HG02623 (cell line): ENCODE measurements around the gene SEMA3A.
"Not testable (repeated sequence)": the region's sequence is repeated elsewhere in the genome, so short reads cannot be mapped to it uniquely, and the experiment has no call there.

Source experiments
- ATAC-seq: cut with Tn5 transposase; IDR thresholded peaks from one replicate; pipeline ENCODE4 v1.9.1; 2021; ENCODE audit warnings: moderate library complexity; ENCODE audit not compliant: unreplicated experiment

Gene SEMA3A

DNA sequence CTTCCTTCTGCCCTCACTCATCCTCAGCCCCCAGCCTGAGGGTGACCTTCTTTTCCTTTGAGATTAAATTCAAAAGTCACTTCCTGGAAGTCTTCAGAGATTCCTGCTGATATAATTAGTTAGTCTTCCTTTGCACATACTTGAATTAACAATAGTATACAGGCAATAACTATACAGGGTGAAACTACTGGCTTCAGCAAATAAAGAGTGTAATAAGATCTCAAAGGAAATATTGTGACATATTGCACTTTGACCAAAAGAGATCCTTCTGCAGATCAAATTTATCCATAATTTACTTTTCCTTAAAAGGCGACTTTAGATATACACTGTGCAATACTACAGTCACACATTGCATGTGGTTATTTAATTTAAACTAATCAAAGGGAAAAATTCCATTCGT lies 123.8 kb downstream of the SEMA3A start:
- ATAC-seq: no peak

DNA sequence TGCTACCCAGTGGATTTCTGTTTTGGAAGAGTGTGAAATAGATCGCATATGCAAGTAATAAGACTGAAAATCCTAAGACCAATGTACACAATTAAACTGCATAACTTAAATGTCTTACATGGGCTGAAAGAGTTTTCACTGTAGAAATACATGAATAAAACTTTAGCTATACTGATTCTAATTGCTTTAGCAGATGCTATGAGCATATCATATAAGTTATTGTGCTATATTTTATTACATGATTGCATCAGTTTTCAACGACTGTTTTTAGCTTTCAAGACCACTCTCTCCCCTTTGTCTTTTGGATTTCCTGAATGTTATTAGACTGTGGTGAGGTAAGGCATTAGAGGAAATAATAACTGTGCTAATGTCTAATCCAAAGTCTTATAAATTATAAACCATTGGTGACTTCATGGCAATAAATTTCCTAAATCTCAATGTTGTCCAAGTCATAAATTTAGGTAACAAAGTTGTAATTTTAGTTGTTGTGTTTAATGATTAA lies 124.5 kb downstream of the SEMA3A start:
- no peak for ATAC-seq

DNA sequence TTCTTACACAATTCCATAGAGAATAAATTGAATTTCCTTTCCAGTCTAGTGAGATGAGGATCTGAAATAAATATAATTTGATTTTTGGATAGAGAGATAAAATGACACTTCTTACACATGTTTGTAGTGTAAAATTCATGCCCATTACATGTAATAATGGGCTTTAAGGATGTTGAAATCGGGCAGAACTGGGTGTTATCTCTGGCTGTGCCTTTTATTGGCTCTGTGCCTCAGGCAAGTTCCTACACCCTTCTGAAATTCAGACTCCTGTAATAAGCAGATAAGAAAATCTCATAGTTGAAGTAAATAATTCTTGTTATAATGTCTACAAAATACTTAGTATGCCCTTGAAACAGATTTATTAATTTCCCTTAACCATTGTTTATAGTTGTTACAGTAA lies 125.6 kb downstream of the SEMA3A start:
- ATAC-seq: no peak

DNA sequence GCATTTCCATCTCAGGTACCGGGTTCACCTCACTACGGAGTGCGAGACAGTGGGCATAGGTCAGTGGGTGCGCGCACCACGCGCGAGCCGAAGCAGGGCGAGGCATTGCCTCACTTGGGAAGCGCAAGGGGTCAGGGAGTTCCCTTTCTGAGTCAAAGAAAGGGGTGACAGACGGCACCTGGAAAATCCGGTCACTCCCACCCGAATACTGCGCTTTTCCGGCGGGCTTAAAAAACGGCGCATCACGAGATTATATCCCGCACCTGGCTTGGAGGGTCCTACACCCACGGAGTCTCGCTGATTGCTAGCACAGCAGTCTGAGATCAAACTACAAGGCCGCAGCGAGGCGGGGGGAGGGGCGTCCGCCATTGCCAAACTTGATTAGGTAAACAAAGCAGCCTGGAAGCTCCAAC lies 132.1 kb downstream of the SEMA3A start:
- ATAC-seq: not testable (repeated sequence)

DNA sequence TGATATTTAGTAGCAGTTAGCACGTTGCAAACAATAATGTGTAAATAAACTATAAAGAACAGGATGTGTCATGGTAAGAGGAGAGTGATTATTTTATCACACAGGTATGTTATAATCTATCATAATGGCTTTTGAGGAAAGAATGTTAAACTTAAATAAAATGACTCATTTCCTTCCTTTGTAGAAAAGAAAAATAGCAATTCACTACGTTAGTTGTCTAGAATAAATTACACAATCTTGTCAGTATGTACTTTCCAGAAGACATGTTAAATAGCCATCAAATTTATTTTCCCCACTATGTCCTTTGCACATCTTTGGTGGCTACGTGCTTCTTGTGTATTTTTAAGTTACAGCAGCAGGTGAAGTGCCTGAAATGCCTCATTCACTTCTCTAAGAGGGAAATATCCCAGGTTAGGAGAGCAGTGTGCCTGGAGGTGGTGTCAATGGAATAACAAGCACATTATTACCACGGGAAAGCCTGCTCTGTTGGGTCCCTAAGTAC lies 133.8 kb downstream of the SEMA3A start:
- ATAC-seq: no peak

DNA sequence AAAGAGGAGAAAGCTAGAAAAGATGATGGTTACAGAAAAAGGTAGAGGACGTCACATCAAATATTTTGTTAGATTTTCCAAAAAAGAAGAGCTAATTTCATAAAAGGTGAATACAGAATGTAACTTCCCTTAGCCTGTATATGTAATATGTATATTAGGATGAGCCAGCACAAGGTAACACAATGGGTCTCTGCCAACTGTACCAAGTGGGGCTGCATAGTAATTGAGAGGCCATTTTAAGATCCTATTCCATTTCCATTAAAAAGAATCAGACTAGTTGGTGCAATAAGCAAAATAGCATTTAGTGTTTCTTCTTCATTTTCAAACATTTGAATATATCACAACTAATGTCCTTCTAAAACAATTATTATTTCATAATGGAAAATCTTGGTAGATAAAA lies 134.6 kb downstream of the SEMA3A start:
- ATAC-seq: no peak

DNA sequence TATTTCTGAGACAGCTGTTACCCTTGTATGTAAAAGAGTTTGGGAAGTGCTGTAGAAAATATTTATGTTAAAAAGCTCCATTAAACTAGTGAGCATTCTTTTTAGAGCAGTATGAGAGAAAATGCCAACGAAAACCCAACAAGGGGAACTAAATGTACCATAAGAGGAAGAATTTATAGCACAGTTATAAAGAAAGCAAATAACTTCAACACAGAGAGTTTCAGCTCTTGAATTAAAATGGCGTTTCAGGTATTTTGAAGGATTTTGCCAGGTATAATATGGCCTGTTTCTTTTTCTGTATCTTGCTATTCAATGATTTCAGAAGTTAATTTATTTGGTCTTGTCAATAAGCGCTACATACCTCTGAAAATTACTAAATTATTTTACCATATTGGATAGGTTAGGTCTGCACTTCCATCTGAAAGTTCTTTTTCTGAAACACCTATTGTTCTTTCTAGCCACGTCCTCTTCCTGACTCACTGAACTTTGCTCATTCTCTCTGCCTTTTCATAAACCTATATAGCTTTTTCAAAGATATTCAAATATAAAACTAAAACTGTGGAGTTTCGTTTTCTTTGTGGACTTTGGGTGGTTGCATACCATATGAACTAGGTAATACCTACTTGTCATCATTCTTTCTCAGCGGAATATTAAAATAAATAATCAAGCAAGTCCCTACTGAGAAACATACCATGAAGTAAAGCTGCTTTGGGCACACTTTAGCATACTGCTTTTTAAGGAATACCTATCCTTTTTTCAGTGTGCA lies 136.1 kb downstream of the SEMA3A start:
- ATAC-seq: no peak

DNA sequence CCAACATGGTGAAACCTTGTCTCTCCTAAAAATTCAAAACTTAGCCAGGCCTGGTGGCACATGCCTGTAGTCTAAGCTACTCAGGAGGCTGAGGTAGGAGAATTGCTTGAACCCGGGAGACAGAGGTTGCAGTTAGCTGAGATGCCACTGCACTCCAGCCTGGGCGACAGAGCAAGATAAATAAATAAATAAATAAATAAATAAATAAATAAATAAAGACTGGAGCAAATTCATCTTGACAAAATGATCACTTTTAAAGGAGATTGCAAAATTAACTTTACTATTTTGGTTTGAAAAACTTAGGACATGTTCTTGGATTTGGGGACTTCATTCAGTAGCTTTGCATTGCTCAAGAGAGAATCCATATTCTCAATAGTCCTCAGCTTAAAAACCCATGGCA lies 137.0 kb downstream of the SEMA3A start:
- no peak for ATAC-seq

DNA sequence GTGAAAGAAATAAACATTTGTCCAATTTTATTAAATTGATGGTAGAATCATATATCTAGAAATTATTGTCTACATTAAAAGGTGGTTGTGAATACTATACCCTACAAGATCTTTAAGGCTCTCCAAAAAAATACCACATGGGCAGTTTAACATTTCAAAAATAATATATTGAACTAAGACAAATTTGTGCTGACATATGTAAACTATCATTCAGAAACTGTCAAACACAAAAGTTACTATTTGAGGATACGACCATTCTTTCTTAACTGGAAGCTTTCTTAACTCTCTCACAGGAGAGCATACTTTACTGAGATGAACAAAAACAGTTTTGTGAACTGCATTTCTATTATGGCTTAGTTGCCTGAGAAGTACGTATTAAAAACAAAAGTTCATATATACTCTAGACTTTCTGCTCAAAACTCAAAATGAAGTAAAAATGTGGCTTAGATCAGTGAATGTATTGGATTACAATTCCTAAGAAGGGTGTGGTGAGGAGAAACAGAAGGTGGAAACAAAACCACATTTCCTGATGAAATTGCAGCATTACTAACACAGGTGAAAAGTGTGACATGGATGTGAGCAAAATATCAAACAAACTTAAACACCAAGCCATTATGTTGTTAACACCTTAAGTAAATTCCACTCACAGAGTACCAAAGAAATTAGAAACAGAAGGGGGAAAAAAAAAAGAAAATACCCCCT lies 138.5 kb downstream of the SEMA3A start:
- no peak for ATAC-seq

DNA sequence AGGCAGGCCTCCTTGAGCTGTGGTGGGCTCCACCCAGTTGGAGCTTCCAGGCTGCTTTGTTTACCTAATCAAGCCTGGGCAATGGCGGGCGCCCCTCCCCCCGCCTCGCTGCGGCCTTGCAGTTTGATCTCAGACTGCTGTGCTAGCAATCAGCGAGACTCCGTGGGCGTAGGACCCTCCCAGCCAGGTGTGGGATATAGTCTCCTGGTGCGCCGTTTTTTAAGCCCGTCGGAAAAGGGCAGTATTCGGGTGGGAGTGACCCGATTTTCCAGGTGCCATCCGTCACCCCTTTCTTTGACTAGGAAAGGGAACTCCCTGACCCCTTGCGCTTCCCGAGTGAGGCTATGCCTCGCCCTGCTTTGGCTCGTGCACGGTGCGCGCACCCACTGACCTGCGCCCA lies 139.4 kb downstream of the SEMA3A start:
- not testable (repeated sequence) for ATAC-seq

DNA sequence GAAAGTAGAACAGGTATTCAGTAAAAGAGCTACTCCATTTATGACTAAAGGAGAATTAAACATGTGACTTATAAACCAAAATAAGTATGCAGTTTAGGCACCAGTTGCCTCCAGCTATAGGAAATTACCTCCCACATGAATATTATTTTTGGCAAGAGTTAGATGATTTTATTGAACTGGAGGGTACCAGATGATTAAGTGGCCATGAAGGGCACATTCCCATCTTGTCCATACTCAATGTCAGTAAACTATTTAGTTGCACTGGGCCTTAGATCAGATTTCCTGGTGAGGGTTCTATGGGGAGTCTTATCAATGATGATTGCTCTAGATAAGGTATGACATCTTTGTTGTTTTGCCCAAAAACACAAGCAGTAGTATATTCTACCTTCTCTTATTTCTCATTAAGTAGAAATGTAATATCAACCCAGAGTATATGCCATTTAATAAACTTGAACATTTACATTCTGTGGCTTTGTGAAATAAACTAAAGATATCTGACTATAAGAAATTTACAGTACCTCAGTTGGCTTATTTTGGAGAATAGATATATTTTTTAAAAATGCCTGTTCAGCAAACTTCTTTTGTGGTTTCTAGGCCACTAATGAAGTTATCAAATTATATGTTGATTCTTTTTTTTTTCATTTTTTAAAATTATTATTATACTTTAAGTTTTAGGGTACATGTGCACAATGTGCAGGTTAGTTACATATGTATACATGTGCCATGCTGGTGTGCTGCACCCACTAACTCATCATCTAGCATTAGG lies 145.3 kb downstream of the SEMA3A start:
- no peak for ATAC-seq

DNA sequence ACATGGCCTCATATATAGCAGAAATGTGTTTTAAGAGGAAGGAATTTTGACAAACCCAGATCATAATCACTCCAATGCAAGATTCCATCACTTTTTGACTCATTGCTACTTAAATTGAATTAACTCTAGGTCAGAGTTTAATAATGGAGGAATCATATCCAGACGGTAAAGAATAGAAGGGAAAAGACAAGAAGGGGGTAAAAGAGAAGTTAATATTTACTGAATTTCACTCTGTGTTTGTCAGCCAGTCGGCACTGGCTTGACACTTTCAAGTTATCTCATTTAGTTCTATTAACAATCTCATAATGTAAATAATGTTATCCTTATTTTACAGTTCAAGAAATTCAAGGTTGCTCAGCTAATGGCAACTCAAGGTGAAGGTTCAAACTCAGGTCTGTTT lies 147.5 kb downstream of the SEMA3A start:
- ATAC-seq: no peak

DNA sequence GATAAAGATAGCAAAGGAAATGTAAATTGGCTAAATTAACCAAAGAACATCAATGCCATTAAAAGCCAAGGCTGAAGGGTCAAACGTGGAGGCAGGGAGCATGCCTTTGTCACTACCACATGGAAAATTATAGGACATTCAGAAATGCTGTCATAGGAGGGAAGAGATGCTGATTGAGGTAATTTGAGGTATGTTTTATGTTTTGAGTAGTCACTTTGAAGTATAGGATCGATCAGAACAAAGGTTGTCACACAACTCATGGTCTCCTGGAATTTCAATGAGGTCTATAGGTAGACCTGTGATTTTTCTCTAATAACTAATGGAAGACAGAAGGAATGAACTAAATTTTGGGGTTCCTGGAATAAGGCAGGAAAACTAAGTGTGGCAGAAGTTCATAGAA lies 149.8 kb downstream of the SEMA3A start:
- ATAC-seq: no peak

DNA sequence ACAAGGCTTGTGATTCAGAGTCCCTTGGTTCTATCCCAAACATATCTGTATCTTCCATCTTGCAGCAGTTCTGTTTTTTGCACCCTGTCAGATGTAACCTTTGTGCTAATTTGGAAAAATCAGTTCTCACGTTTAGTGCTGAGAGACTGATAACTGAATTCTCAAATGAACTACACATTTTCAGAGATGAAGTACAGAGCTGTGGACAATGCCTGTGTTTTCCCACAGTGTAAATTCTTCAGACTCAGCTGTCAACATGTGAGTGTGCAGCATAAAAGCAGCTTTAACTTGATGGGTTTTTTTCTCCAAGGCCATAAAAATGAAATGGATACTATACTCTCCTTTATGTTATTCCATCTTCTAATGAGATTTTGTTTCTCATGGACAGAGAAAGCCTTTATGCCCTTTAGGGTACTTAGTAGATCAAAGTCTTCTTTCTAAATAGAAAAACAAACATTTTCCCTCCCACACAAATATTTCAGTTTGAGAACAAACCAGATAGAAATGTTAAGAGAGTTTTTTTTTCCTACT lies 150.9 kb downstream of the SEMA3A start:
- no peak for ATAC-seq

DNA sequence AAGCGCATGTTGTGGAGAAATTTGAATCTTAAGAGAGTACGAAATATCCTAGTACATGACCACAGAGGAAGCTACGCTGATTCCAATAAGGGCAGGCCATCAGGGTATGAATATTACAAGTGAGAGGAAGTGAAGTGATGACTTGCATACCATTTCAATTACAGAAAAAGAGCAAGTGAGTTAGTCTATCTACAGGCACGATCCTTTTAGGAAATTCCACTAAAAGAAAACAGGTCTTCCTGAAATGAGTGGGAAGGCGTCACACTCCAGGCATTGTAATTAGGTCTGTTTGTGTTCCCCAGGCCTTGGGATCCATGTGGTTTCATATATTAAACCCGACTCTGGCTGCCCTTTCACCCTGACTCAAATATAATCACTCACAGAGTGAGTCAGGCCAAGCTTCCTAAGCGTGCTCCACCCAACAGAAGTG lies 152.5 kb downstream of the SEMA3A start:
- ATAC-seq: no peak

DNA sequence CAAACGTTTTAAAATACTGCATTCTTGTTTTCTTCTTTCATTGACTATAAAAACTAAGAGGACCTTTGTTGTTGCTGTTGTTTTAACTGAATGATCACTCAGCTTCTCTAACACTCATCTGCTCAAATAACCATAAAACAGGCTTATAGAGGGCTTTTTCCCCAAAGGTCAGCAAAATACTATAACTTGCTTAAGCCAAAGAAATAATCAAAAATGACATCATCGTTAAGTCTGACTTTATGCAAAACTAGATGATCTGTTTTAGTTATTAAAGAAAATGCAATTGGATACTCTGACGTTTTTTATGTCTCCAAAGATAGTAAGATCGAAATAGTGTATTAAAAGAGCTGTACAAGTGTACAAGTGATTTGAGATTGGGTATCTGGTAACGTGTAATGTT lies 152.9 kb downstream of the SEMA3A start:
- no peak for ATAC-seq

DNA sequence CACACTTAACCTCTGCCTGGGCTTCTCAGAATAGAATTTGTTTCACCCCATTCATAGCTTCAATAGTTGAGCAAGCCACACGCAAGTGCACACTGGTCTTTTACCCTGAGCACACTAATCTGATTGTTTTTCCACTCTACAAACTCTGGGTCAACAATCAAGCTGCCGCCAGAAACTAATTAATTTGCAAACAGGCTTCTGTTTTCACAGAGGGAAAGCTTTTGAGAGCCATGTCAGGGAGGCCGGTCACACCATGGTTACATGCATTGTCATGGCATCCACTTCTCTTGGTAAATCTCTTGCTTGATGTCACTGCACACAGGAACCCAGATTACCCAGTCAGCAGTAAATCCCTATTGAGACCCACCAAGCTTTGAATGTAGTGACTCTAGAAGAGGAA lies 154.2 kb downstream of the SEMA3A start:
- ATAC-seq: no peak

DNA sequence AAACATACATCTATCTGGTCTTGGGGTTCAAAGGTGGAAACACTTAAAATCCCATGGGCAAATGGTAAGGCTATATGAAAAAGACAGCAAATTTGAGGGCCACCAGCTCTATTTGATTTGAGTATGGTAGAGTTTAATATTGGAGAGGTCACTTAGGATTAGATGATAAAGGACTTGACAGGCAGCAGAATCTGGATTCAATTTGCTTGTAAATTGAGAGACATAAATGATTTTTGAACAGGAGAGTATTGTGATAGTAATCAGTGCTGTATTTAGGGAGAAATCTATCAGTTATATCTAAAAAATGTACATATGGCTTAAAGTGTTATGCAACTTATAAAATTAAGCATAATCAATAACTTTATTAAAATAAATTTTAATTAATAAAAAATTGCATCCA lies 155.2 kb downstream of the SEMA3A start:
- no peak for ATAC-seq

DNA sequence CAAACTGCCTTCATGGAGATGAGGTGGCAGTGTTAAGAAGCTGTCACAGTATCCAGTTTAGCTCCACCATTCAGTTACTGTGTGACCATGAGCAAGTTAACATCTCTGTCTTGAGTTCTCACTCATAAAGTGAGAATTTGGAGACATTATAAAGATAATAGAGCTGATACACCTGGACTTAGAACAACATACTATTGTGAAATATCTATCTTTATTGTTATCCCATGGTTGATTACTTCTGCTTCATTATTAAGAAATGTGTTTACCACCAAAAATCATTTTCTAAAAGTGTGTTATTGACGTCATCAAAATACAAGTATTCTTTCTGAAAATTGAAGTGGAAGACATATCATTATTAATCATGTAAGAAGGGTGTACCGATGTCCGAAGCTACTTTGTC lies 166.9 kb downstream of the SEMA3A start:
- no peak for ATAC-seq

DNA sequence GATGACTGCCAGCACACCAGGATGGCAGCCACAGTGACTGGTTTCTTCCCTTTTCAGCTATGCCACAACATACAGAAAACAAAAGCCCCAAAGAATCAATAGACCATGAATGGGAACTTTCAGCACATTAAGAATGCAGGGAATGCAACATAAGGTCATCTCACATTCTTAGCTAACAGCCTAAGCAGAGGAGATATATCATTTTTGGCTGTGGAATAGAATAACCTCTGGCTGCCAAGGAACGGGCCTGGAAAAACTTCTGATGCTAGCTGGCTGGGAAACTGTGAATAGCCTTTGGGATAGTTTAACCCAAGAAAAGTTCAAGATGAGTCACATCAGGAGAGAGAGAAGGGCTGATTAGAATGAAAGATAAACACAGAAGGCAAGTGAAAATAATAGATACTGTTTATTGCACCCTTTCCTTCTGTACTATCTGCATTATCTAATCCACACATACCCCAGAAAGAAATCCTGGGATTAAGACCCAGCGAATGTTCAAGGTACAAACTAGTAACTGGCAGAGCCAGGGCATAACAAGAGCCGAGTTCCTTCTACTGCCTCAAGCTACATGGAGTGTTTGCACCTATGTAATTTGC lies 169.2 kb downstream of the SEMA3A start:
- ATAC-seq: no peak
